Hepatocyte (in vitro differentiated cells): ENCODE results near the gene CPVL.

Source experiments
- CTCF ChIP-seq: fragments of 200-600 bp; sonication (generic); IDR thresholded peaks from 2 replicates; pipeline ENCODE4 v1.5.1; 2016; ENCODE audit warnings: antibody characterized with exemption, mild to moderate bottlenecking; ENCODE audit not compliant: poor library complexity
- EZH2 ChIP-seq: fragments of 200-600 bp; sonication (generic); IDR thresholded peaks from 2 replicates; pipeline ENCODE4 v1.6.1; 2016; ENCODE audit warnings: antibody characterized with exemption, mild to moderate bottlenecking, borderline replicate concordance
- EZH2phosphoT487 ChIP-seq: fragments of 200-600 bp; sonication (generic); IDR thresholded peaks from one replicate; pipeline ENCODE4 v1.6.1; 2018; ENCODE audit warnings: antibody characterized with exemption, mild to moderate bottlenecking, low read depth, moderate library complexity; ENCODE audit not compliant: unreplicated experiment, severe bottlenecking

GRCh38 chr7:28998105-28998504 is 148.2 kb downstream of the CPVL start:
- no peak for TF ChIP-seq CTCF
- no peak for TF ChIP-seq EZH2phosphoT487
- TF ChIP-seq EZH2, result no peak
